Neural progenitor cell (in vitro differentiated cells): ENCODE data around the gene REX1BD.

Experiments used
- EZH2phosphoT487 ChIP-seq: fragments of 200-600 bp; sonication (generic); IDR thresholded peaks from 2 replicates; pipeline ENCODE4 v1.6.1; 2017; ENCODE audit warnings: antibody characterized with exemption
- TF ChIP-seq, protein P1 (sequence below): fragments of 200-600 bp; sonication (generic); IDR thresholded peaks from 2 replicates; pipeline ENCODE4 v1.5.1; 2017; ENCODE audit warnings: antibody characterized with exemption, mild to moderate bottlenecking

DNA sequence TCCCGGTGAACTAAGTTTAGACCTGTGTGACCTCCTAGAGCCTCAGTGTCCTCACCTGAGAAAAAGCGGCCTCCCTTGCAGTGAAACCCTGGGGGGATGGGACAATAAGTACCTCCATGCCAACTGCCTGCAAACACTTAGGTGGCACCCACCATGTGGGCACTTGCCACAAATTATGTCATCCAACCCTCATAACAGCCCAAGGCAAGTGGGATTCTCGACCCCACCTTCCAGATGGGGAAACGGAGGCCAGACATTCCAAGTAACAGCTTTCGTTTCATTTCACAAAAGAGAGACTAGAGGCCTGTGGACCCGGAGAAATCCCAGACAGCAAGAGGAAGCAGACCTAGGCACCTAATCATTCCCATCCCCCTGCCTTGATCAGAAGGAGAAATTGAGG is 6.9 kb downstream of the REX1BD start:
- TF ChIP-seq, protein P1, sequence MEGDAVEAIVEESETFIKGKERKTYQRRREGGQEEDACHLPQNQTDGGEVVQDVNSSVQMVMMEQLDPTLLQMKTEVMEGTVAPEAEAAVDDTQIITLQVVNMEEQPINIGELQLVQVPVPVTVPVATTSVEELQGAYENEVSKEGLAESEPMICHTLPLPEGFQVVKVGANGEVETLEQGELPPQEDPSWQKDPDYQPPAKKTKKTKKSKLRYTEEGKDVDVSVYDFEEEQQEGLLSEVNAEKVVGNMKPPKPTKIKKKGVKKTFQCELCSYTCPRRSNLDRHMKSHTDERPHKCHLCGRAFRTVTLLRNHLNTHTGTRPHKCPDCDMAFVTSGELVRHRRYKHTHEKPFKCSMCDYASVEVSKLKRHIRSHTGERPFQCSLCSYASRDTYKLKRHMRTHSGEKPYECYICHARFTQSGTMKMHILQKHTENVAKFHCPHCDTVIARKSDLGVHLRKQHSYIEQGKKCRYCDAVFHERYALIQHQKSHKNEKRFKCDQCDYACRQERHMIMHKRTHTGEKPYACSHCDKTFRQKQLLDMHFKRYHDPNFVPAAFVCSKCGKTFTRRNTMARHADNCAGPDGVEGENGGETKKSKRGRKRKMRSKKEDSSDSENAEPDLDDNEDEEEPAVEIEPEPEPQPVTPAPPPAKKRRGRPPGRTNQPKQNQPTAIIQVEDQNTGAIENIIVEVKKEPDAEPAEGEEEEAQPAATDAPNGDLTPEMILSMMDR = no peak
- no peak for TF ChIP-seq EZH2phosphoT487
